Mucosa of descending colon (tissue), 3 donors: ENCODE results near the gene OSBPL5. TPM values are rescaled to one million over a fixed set of nuclear protein-coding genes. Genes with fewer than 3 reads are reported as not detected.

Experiments used
- ATAC-seq: fragments of 200-7000 bp; cut with Tn5 transposase; one replicate; pipeline ENCODE4 v1.9.1; 2020; ENCODE audit warnings: mild to moderate bottlenecking, moderate library complexity
- DNase-seq, 3 donors: peaks; one replicate each; pipeline ENCODE4 v3.0.0-alpha.2; 2020
- H3K36me3 ChIP-seq: fragments of 200-600 bp; one replicate; pipeline ENCODE4 v1.8.0; 2021; ENCODE audit warnings: low read depth, mild to moderate bottlenecking
- H3K4me1 ChIP-seq: fragments of 200-600 bp; one replicate; pipeline ENCODE4 v1.8.0; 2021; ENCODE audit warnings: low read depth, mild to moderate bottlenecking
- H3K4me3 ChIP-seq: fragments of 200-600 bp; one replicate; pipeline ENCODE4 v1.8.0; 2021; ENCODE audit warnings: mild to moderate bottlenecking
- H3K9me3 ChIP-seq: fragments of 200-600 bp; one replicate; pipeline ENCODE4 v1.8.0; 2021; ENCODE audit warnings: mild to moderate bottlenecking
- CTCF ChIP-seq: fragments of 200-600 bp; IDR thresholded peaks from one replicate; pipeline ENCODE4 v1.8.0; 2022; ENCODE audit warnings: antibody characterized with exemption, mild to moderate bottlenecking
- intact Hi-C, 2 donors: fragments of 100-400 bp; cut with DNase I in 1 of 2; cut with micrococcal nuclease in 1 of 2; formaldehyde crosslinking; loops; one replicate each; pipeline versions ENCODE4 v1.11.0 to v1.11.1; 2022; cut with DNase I, micrococcal nuclease
- long read RNA-seq, 2 donors: library from polyadenylated mRNA; unstranded; transcript quantifications; one replicate each; pipeline ENCODE4 v2.0.0, GENCODE V29; 2019 to 2021
- total RNA-seq, 3 donors: library from RNA; stranded (reverse); fragmentation: NEBNext Ultra II Directional in 2 of 3; extraction: Animal tissue kit (Norgen Biotek cat#: 25700) in 2 of 3; gene quantifications; one replicate each; pipeline versions ENCODE4 v1.2.1 to v1.2.4, GENCODE V29; 2021 to 2023
- donor health status: DM: no; HTN: no; CAD: no; lungs with moderate emphysema.
- donor health status: DM: no; HTN: no; CAD: no.
- donor health status: DM: no; HTN: yes; CAD: no.

OSBPL5 gene
- 10 to 100 TPM; 43.6 to 64.1 (median 52.4) TPM for total RNA-seq
- long read RNA-seq, donor 1, transcript OSBPL5-201 (22 exons, 3,889 nt): major isoform, 19 of 104 reads
- long read RNA-seq, donor 1, partial matches to known transcripts: 67 of 104 reads
- long read RNA-seq, donor 1, other reads (novel, unspliced or antisense): 15 of 104 reads
- long read RNA-seq, donor 2, partial matches to known transcripts: 9 of 11 reads
- long read RNA-seq, donor 2, other reads (novel, unspliced or antisense): 1 of 11 reads

- no peaks in the 10 kb centered on the region for H3K9me3 ChIP-seq
- intact Hi-C loops: no loop called here
- peak within 1 kb of the TSS; percentile 67 for H3K4me3 ChIP-seq
- DNase-seq (peak; percentile 80 to 87 (median 82)), ATAC-seq (peak; percentile 77)
- H3K4me1 ChIP-seq: peaks cover 28% of the 10 kb centered on the region
- TF ChIP-seq CTCF: no peak
- no peaks in the 10 kb centered on the region for H3K36me3 ChIP-seq
Observed at GRCh38 chr11:3165152-3165705, at the start of gene OSBPL5. Gene OSBPL5, minus strand, starts transcription at chr11:3165310. Its CDS starts 36,162 bp downstream, at chr11:3129148.

- H3K36me3 ChIP-seq: no peaks in the 10 kb centered on the region
- H3K4me3 ChIP-seq: no peak overlapping the region
- ATAC-seq (no peak), DNase-seq (no peak)
- no peak for TF ChIP-seq CTCF
- intact Hi-C loops: no loop called here
- no peaks in the 10 kb centered on the region for H3K4me1 ChIP-seq
- no peaks in the 10 kb centered on the region for H3K9me3 ChIP-seq
Observed at GRCh38 chr11:3214420-3214699, 49.2 kb upstream of the OSBPL5 start.

- Histone ChIP-seq H3K9me3 (no peaks in the 10 kb centered on the region), H3K4me1 (no peaks in the 10 kb centered on the region), H3K36me3 (no peaks in the 10 kb centered on the region), H3K4me3 (no peak overlapping the region)
- peak in 2 of 3 donors; percentile 17 to 21 for DNase-seq
- ATAC-seq: no peak
- intact Hi-C loops: no loop called here
- TF ChIP-seq CTCF: no peak
Observed at GRCh38 chr11:3213659-3214419, 48.7 kb upstream of the OSBPL5 start.

- Histone ChIP-seq H3K9me3 (no peaks in the 10 kb centered on the region), H3K4me1 (no peaks in the 10 kb centered on the region), H3K36me3 (no peaks in the 10 kb centered on the region), H3K4me3 (no peak overlapping the region)
- ATAC-seq (no peak), DNase-seq (peak in 1 of 3 donors; percentile 4)
- intact Hi-C loops: no loop called here
- TF ChIP-seq CTCF: no peak
Observed at GRCh38 chr11:3208272-3208671, 43.2 kb upstream of the OSBPL5 start.

- intact Hi-C loops: no loop called here
- Histone ChIP-seq H3K4me1 (no peaks in the 10 kb centered on the region), H3K36me3 (no peaks in the 10 kb centered on the region), H3K9me3 (no peaks in the 10 kb centered on the region), H3K4me3 (no peak overlapping the region)
- TF ChIP-seq CTCF: no peak
- ATAC-seq (no peak), DNase-seq (peak in 2 of 3 donors; percentile 12 to 27)
Observed at GRCh38 chr11:3207526-3208189, 42.5 kb upstream of the OSBPL5 start.
